ENCODE measurements around the gene MCFD2.

Gene MCFD2

GRCh38 chr2:46942891-46943626, 27.5 kb upstream of the MCFD2 start:
- Histone ChIP-seq H3K4me3 (IDR thresholded peaks at IDR 0.05; ENCODE audit: insufficient read depth, low read depth, low read length) (no peak overlapping the region), H3K79me2 (ENCODE audit: insufficient read depth, low read depth) (peaks cover 63% of the 10 kb centered on the region), H4K20me1 (ENCODE audit: insufficient read depth) (no peaks in the 10 kb centered on the region), H3K27ac (peak overlapping the region; percentile 60), H3K27me3 (ENCODE audit: insufficient read depth, low read depth) (no peaks in the 10 kb centered on the region), H3K4me2 (peak overlapping the region; percentile 83), H3K36me3 (ENCODE audit: insufficient read depth) (no peaks in the 10 kb centered on the region), H2AFZ (ENCODE audit: low read depth) (0 out of 2 replicates have a peak overlapping the region, but pooled peaks have one; percentile 48), H3K4me1 (ENCODE audit: low read depth, poor library complexity, severe bottlenecking) (peaks cover 65% of the 10 kb centered on the region), H3K9ac (peak overlapping the region; percentile 67; the same call in 1 of the 2 replicates)
- TF ChIP-seq CTCF (conservative IDR thresholded peaks at IDR 0.05; ENCODE audit: low read depth, low read length) = no peak

- Histone ChIP-seq H3K9ac (peak overlapping the region; percentile 67), H4K20me1 (ENCODE audit: insufficient read depth) (no peaks in the 10 kb centered on the region), H2AFZ (ENCODE audit: low read depth) (peak overlapping the region; percentile 48), H3K27ac (peak overlapping the region; percentile 60), H3K27me3 (ENCODE audit: insufficient read depth, low read depth) (no peaks in the 10 kb centered on the region), H3K4me2 (peak overlapping the region; percentile 83), H3K36me3 (ENCODE audit: insufficient read depth) (no peaks in the 10 kb centered on the region), H3K79me2 (ENCODE audit: insufficient read depth, low read depth) (peaks cover 57% of the 10 kb centered on the region), H3K4me3 (IDR thresholded peaks at IDR 0.05; ENCODE audit: insufficient read depth, low read depth, low read length) (peak overlapping the region; percentile 97), H3K4me1 (ENCODE audit: low read depth, poor library complexity, severe bottlenecking) (peaks cover 63% of the 10 kb centered on the region)
- TF ChIP-seq CTCF (conservative IDR thresholded peaks at IDR 0.05; ENCODE audit: low read depth, low read length) = no peak
Observed at GRCh38 chr2:46942143-46942526, 26.5 kb upstream of the MCFD2 start.

GRCh38 chr2:46939626-46940359, 24.2 kb upstream of the MCFD2 start:
- H3K27me3 ChIP-seq (ENCODE audit: insufficient read depth, low read depth) = no peaks in the 10 kb centered on the region
- peak overlapping the region; percentile 87 for H3K4me3 ChIP-seq (IDR thresholded peaks at IDR 0.05; ENCODE audit: insufficient read depth, low read depth, low read length)
- H3K4me2 ChIP-seq = peak overlapping the region; percentile 95
- peak overlapping the region; percentile 44; the same call in 1 of the 2 replicates for H3K9ac ChIP-seq
- H4K20me1 ChIP-seq (ENCODE audit: insufficient read depth) = no peaks in the 10 kb centered on the region
- H3K27ac ChIP-seq = peak overlapping the region; percentile 47; the same call in 1 of the 2 replicates
- H3K79me2 ChIP-seq (ENCODE audit: insufficient read depth, low read depth) = peaks cover 37% of the 10 kb centered on the region
- peaks cover 39% of the 10 kb centered on the region for H3K4me1 ChIP-seq (ENCODE audit: low read depth, poor library complexity, severe bottlenecking)
- H3K36me3 ChIP-seq (ENCODE audit: insufficient read depth) = no peaks in the 10 kb centered on the region
- TF ChIP-seq CTCF (conservative IDR thresholded peaks at IDR 0.05; ENCODE audit: low read depth, low read length) = no peak
- H2AFZ ChIP-seq (ENCODE audit: low read depth) = peak overlapping the region; percentile 60; the same call in 1 of the 2 replicates

- Histone ChIP-seq H3K4me3 (IDR thresholded peaks at IDR 0.05; ENCODE audit: insufficient read depth, low read depth, low read length) (no peak overlapping the region), H4K20me1 (ENCODE audit: insufficient read depth) (no peaks in the 10 kb centered on the region), H3K4me1 (ENCODE audit: low read depth, poor library complexity, severe bottlenecking) (peaks cover 16% of the 10 kb centered on the region), H3K79me2 (ENCODE audit: insufficient read depth, low read depth) (peaks cover 14% of the 10 kb centered on the region), H3K4me2 (no peak overlapping the region), H2AFZ (ENCODE audit: low read depth) (no peak overlapping the region), H3K27ac (no peak overlapping the region), H3K27me3 (ENCODE audit: insufficient read depth, low read depth) (no peaks in the 10 kb centered on the region), H3K36me3 (ENCODE audit: insufficient read depth) (no peaks in the 10 kb centered on the region), H3K9ac (no peak overlapping the region)
- peak; percentile 80 for TF ChIP-seq CTCF (conservative IDR thresholded peaks at IDR 0.05; ENCODE audit: low read depth, low read length)
Observed at GRCh38 chr2:46937471-46937901, 21.9 kb upstream of the MCFD2 start.
